ENCODE data around the gene TCL1A. TPM values are rescaled to one million over a fixed set of nuclear protein-coding genes. Genes with fewer than 3 reads are reported as not detected.

The TCL1A gene
- total and polyA plus RNA-seq, 9 of the 15 experiments (the other 6 are each of a cell fraction or from before 2014, with no cell fraction given), result 0.10 to 0.11 TPM; not detected in 7

GRCh38 chr14:95689441-95689840 lies 24.5 kb downstream of the TCL1A start:
- ChIA-PET CTCF (ENCODE audit: low intra/inter-chr PET ratio) (no interaction called here), POLR2A (no interaction called here)
- Histone ChIP-seq H2AFZ (ENCODE audit: low read depth, low read length) (no peak overlapping the region), H3K4me3 (no peak overlapping the region), H3K9ac (ENCODE audit: insufficient read depth in 1 of 2, low read depth in 2 of 2, low read length in 2 of 2) (no peak overlapping the region), H3K27ac (ENCODE audit: extremely low read depth, low read depth, low read length) (no peak overlapping the region), H3K79me2 (ENCODE audit: control insufficient read depth, insufficient read depth, low read length) (no peaks in the 10 kb centered on the region), H3K36me3 (ENCODE audit: control insufficient read depth, insufficient read depth, low read length) (no peaks in the 10 kb centered on the region), H3K9me1 (ENCODE audit: control insufficient read depth, insufficient read depth, low read length) (no peaks in the 10 kb centered on the region), H3K27me3 (ENCODE audit: control insufficient read depth in 2 of 2, insufficient read depth in 2 of 2, low read length in 2 of 2) (peaks cover 0 to 33% of the 10 kb centered on the region in 2 experiments; a peak in 3 of 5 replicates), H3K9me3 (replicated peaks; ENCODE audit: control insufficient read depth, insufficient read depth, low read depth, low read length) (no peaks in the 10 kb centered on the region), H3K4me1 (replicated peaks in 1 of 2; ENCODE audit: control insufficient read depth in 2 of 2, insufficient read depth in 2 of 2, low read length in 2 of 2) (peaks cover 0 to 5% of the 10 kb centered on the region in 2 experiments; a peak in 2 of 5 replicates), H4K20me1 (replicated peaks; ENCODE audit: control insufficient read depth, insufficient read depth, low read length) (no peaks in the 10 kb centered on the region), H3K4me2 (ENCODE audit: insufficient read depth, low read length) (no peak overlapping the region)
- DNase-seq (ENCODE audit: extremely low read depth in 1 of 4, low spot score in 3 of 4), result no peak
- in situ Hi-C loops (cut with MboI), result no loop called here
- WGBS (ENCODE audit: insufficient coverage, low coverage, missing lambda C conversion rate), result 0% methylated on average over 4 of the region's 5 CpGs
- BruUV-seq (replicated peaks), result no TSS peak
- intact Hi-C loops (cut with micrococcal nuclease), result loop anchor here (10.0 kb wide), 1 partner anchor 125 kb away; no protein-coding TSS in a partner anchor
- no peak for TF ChIP-seq SMC3 (conservative IDR thresholded peaks at IDR 0.05; ENCODE audit: insufficient read depth, low read depth, low read length)
- no peak for TF ChIP-seq FOXA3 (CRISPR knock-in tag; conservative IDR thresholded peaks at IDR 0.05 in 1 of 2, IDR thresholded peaks at IDR 0.05 in 1 of 2)
- TF ChIP-seq ZNF274 (IDR thresholded peaks at IDR 0.05; ENCODE audit: borderline replicate concordance, low read depth, low read length), result no peak
- no peak for TF ChIP-seq GATAD2A (IDR thresholded peaks at IDR 0.05)
- TF ChIP-seq ZNF316 (IDR thresholded peaks at IDR 0.05), result no peak
- TF ChIP-seq CAMTA2 (CRISPR knock-in tag; conservative IDR thresholded peaks at IDR 0.05), result no peak
- no peak for TF ChIP-seq MCM5 (IDR thresholded peaks at IDR 0.05; ENCODE audit: low read depth)
- TF ChIP-seq CREB5 (CRISPR knock-in tag; IDR thresholded peaks at IDR 0.05), result no peak
- TF ChIP-seq POLR2B (IDR thresholded peaks at IDR 0.05; ENCODE audit: low read depth, partially characterized antibody), result no peak
- no peak for TF ChIP-seq FOXM1 (IDR thresholded peaks at IDR 0.05; ENCODE audit: low read depth)
- TF ChIP-seq FOXM1 (CRISPR knock-in tag; IDR thresholded peaks at IDR 0.05; ENCODE audit: low read depth), result no peak
- ATAC-seq, result no peak
- no peak for FAIRE-seq
